WTC11 (cell line): ENCODE data around the gene IRGM. TPM values are rescaled to one million over a fixed set of nuclear protein-coding genes. Genes with fewer than 3 reads are reported as not detected.

ENCODE experiments used
- ATAC-seq: fragments of 200-7000 bp; cut with Tn5 transposase; 2 replicates; pipeline ENCODE4 v1.10.0; 2021; ENCODE audit warnings: mild to moderate bottlenecking, moderate library complexity
- CTCF ChIA-PET: fragments of 300-600 bp; sonication (Branson Sonifier 250); formaldehyde crosslinking; loops from one replicate; lab custom pipeline; 2021; ENCODE audit warnings: antibody characterized with exemption; lab: Charles Lee
- POLR2A ChIA-PET: fragments of 350-600 bp; sonication (Branson Sonifier 250); formaldehyde crosslinking; loops from one replicate; lab custom pipeline; 2021; ENCODE audit warnings: antibody characterized with exemption; lab: Charles Lee
- DNase-seq: peaks from one replicate; pipeline ENCODE4 v3.0.0; 2021; ENCODE audit warnings: low spot score
- H3K27ac Mint-ChIP-seq: 2 replicates; pipeline ENCODE4 v1.8.0; 2021; ENCODE audit warnings: mixed read lengths
- H3K27me3 Mint-ChIP-seq: 2 replicates; pipeline ENCODE4 v1.8.0; 2021; ENCODE audit warnings: low read depth, mild to moderate bottlenecking, moderate library complexity, mixed read lengths
- H3K36me3 Mint-ChIP-seq: 2 replicates; pipeline ENCODE4 v1.8.0; 2021; ENCODE audit warnings: mixed read lengths
- H3K4me1 Mint-ChIP-seq: 2 replicates; pipeline ENCODE4 v1.8.0; 2022; ENCODE audit warnings: mixed read lengths
- H3K4me3 Mint-ChIP-seq: 2 replicates; pipeline ENCODE4 v1.8.0; 2021; ENCODE audit warnings: mild to moderate bottlenecking, moderate library complexity, mixed read lengths
- H3K9me3 Mint-ChIP-seq: 2 replicates; pipeline ENCODE4 v1.8.0; 2021; ENCODE audit warnings: mixed read lengths
- CBFB ChIP-seq: sonication (generic); formaldehyde crosslinking; IDR thresholded peaks from 2 replicates; pipeline ENCODE4 v1.8.1; 2022; ENCODE audit warnings: mild to moderate bottlenecking, low read depth, missing genetic modification reagents
- ESRRA ChIP-seq: sonication (generic); formaldehyde crosslinking; IDR thresholded peaks from 2 replicates; pipeline ENCODE4 v1.8.1; 2022; ENCODE audit warnings: mild to moderate bottlenecking, missing genetic modification reagents, borderline replicate concordance
- ETV6 ChIP-seq: sonication (generic); formaldehyde crosslinking; IDR thresholded peaks from 2 replicates; pipeline ENCODE4 v1.8.1; 2022; ENCODE audit warnings: mild to moderate bottlenecking, missing genetic modification reagents
- FOXK1 ChIP-seq: sonication (generic); formaldehyde crosslinking; IDR thresholded peaks from 2 replicates; pipeline ENCODE4 v1.8.0; 2022; ENCODE audit warnings: mild to moderate bottlenecking, moderate library complexity, missing genetic modification reagents
- MYBL2 ChIP-seq: sonication (generic); formaldehyde crosslinking; IDR thresholded peaks from 2 replicates; pipeline ENCODE4 v1.8.1; 2023; ENCODE audit warnings: mild to moderate bottlenecking, moderate library complexity, missing genetic modification reagents
- NR1H2 ChIP-seq: sonication (generic); formaldehyde crosslinking; IDR thresholded peaks from 2 replicates; pipeline ENCODE4 v1.9.0; 2021; ENCODE audit warnings: mild to moderate bottlenecking, moderate library complexity, missing genetic modification reagents
- NR2C2 ChIP-seq: sonication (generic); formaldehyde crosslinking; IDR thresholded peaks from 2 replicates; pipeline ENCODE4 v1.8.0; 2022; ENCODE audit warnings: mild to moderate bottlenecking, missing genetic modification reagents
- RELA ChIP-seq: sonication (generic); formaldehyde crosslinking; IDR thresholded peaks from 2 replicates; pipeline ENCODE4 v1.8.1; 2022; ENCODE audit warnings: missing genetic modification reagents, mild to moderate bottlenecking, borderline replicate concordance
- SMAD4 ChIP-seq: sonication (generic); formaldehyde crosslinking; IDR thresholded peaks from 2 replicates; pipeline ENCODE4 v1.8.0; 2022; ENCODE audit warnings: mild to moderate bottlenecking, missing genetic modification reagents
- SP1 ChIP-seq: sonication (generic); formaldehyde crosslinking; conservative IDR thresholded peaks from 2 replicates; pipeline ENCODE4 v1.8.1; 2022; ENCODE audit warnings: missing genetic modification reagents
- ZNF138 ChIP-seq: sonication (generic); formaldehyde crosslinking; conservative IDR thresholded peaks from 2 replicates; pipeline ENCODE4 v1.8.1; 2022; ENCODE audit warnings: mild to moderate bottlenecking, moderate library complexity, missing genetic modification reagents
- ZNF263 ChIP-seq: sonication (generic); formaldehyde crosslinking; IDR thresholded peaks from 2 replicates; pipeline ENCODE4 v1.8.1; 2022; ENCODE audit warnings: low read depth, mild to moderate bottlenecking, moderate library complexity, missing genetic modification reagents
- total RNA-seq: library from RNA; stranded (reverse); gene quantifications from 3 replicates; pipeline ENCODE4 v1.2.3, GENCODE V29; 2021
- TF ChIP-seq, protein P1 (sequence below): fragments of 250-450 bp; sonication (Bioruptor Pico); IDR thresholded peaks from 2 replicates; pipeline ENCODE4 v1.9.0; 2021; ENCODE audit warnings: mild to moderate bottlenecking
- TF ChIP-seq, protein P2 (sequence below): sonication (generic); formaldehyde crosslinking; IDR thresholded peaks from 2 replicates; pipeline ENCODE4 v1.8.1; 2022; ENCODE audit warnings: mild to moderate bottlenecking, moderate library complexity, missing genetic modification reagents
- TF ChIP-seq, protein P3 (sequence below): sonication (generic); formaldehyde crosslinking; IDR thresholded peaks from 2 replicates; pipeline ENCODE4 v1.8.1; 2023; ENCODE audit warnings: mild to moderate bottlenecking, missing genetic modification reagents, borderline replicate concordance
- TF ChIP-seq, protein P4 (sequence below): sonication (generic); formaldehyde crosslinking; IDR thresholded peaks from 2 replicates; pipeline ENCODE4 v1.8.1; 2022; ENCODE audit warnings: low read depth, missing genetic modification reagents, borderline replicate concordance

Gene IRGM
- total RNA-seq, 1 experiment from 2014 or later = 0.31 TPM

DNA sequence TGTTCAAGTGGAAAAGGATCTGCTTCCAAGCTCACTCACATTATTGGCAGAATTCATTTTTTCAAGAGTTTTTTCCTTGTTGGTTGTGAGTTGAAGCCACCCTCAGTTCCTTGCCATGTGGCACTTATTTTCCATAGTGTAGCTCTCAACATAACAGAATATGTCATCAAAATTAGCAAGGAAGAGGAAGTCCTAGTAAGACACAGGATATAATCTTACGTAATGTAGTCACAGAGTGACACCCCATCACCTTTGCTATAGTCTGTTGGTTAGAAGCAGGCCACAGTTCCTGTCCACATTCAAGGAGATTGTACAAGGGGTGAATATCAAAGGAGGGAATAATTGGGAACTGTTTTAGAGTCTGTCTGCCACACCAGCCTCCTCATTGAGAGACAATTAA lies 15.7 kb downstream of the IRGM start (continued):
- TF ChIP-seq, protein P1, sequence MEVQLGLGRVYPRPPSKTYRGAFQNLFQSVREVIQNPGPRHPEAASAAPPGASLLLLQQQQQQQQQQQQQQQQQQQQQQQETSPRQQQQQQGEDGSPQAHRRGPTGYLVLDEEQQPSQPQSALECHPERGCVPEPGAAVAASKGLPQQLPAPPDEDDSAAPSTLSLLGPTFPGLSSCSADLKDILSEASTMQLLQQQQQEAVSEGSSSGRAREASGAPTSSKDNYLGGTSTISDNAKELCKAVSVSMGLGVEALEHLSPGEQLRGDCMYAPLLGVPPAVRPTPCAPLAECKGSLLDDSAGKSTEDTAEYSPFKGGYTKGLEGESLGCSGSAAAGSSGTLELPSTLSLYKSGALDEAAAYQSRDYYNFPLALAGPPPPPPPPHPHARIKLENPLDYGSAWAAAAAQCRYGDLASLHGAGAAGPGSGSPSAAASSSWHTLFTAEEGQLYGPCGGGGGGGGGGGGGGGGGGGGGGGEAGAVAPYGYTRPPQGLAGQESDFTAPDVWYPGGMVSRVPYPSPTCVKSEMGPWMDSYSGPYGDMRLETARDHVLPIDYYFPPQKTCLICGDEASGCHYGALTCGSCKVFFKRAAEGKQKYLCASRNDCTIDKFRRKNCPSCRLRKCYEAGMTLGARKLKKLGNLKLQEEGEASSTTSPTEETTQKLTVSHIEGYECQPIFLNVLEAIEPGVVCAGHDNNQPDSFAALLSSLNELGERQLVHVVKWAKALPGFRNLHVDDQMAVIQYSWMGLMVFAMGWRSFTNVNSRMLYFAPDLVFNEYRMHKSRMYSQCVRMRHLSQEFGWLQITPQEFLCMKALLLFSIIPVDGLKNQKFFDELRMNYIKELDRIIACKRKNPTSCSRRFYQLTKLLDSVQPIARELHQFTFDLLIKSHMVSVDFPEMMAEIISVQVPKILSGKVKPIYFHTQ (CRISPR knock-in tag) = no peak

DNA sequence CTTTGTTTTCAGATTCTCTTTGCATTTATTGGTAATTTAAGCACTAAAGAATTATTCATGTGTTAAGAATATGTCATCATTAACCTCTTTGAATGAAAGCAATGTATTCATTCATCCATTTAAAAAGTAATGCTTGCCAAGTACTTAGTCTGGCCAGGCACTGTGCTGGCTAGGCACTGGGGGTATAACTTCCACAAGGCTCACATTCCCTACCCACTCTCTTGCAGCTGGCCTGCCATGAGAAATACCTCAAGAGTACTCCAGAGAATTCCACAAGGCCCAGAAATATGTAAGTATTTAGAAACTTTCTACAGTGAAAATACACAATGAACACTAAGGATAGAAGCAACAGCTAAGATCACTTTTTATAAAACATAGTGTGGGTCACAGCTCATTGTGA lies 33.0 kb downstream of the IRGM start:
- ChIA-PET POLR2A (no interaction called here), CTCF (no interaction called here)
- TF ChIP-seq CBFB (CRISPR knock-in tag) = no peak
- TF ChIP-seq, protein P2, sequence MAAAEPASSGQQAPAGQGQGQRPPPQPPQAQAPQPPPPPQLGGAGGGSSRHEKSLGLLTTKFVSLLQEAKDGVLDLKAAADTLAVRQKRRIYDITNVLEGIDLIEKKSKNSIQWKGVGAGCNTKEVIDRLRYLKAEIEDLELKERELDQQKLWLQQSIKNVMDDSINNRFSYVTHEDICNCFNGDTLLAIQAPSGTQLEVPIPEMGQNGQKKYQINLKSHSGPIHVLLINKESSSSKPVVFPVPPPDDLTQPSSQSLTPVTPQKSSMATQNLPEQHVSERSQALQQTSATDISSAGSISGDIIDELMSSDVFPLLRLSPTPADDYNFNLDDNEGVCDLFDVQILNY = no peak
- no peak for TF ChIP-seq ZNF263
- TF ChIP-seq, protein P3, sequence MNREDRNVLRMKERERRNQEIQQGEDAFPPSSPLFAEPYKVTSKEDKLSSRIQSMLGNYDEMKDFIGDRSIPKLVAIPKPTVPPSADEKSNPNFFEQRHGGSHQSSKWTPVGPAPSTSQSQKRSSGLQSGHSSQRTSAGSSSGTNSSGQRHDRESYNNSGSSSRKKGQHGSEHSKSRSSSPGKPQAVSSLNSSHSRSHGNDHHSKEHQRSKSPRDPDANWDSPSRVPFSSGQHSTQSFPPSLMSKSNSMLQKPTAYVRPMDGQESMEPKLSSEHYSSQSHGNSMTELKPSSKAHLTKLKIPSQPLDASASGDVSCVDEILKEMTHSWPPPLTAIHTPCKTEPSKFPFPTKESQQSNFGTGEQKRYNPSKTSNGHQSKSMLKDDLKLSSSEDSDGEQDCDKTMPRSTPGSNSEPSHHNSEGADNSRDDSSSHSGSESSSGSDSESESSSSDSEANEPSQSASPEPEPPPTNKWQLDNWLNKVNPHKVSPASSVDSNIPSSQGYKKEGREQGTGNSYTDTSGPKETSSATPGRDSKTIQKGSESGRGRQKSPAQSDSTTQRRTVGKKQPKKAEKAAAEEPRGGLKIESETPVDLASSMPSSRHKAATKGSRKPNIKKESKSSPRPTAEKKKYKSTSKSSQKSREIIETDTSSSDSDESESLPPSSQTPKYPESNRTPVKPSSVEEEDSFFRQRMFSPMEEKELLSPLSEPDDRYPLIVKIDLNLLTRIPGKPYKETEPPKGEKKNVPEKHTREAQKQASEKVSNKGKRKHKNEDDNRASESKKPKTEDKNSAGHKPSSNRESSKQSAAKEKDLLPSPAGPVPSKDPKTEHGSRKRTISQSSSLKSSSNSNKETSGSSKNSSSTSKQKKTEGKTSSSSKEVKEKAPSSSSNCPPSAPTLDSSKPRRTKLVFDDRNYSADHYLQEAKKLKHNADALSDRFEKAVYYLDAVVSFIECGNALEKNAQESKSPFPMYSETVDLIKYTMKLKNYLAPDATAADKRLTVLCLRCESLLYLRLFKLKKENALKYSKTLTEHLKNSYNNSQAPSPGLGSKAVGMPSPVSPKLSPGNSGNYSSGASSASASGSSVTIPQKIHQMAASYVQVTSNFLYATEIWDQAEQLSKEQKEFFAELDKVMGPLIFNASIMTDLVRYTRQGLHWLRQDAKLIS = no peak
- no peak for TF ChIP-seq ZNF138 (CRISPR knock-in tag)
- no peak for TF ChIP-seq SP1
- no peak for TF ChIP-seq SMAD4
- TF ChIP-seq RELA (CRISPR knock-in tag) = no peak
- TF ChIP-seq FOXK1 (CRISPR knock-in tag) = no peak
- TF ChIP-seq NR2C2 (CRISPR knock-in tag) = no peak
- no peak for TF ChIP-seq MYBL2 (CRISPR knock-in tag)
- no peak for TF ChIP-seq ESRRA (CRISPR knock-in tag)
- TF ChIP-seq ETV6 (CRISPR knock-in tag) = no peak
- TF ChIP-seq, protein P4, sequence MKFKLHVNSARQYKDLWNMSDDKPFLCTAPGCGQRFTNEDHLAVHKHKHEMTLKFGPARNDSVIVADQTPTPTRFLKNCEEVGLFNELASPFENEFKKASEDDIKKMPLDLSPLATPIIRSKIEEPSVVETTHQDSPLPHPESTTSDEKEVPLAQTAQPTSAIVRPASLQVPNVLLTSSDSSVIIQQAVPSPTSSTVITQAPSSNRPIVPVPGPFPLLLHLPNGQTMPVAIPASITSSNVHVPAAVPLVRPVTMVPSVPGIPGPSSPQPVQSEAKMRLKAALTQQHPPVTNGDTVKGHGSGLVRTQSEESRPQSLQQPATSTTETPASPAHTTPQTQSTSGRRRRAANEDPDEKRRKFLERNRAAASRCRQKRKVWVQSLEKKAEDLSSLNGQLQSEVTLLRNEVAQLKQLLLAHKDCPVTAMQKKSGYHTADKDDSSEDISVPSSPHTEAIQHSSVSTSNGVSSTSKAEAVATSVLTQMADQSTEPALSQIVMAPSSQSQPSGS (CRISPR knock-in tag) = no peak
- TF ChIP-seq NR1H2 (CRISPR knock-in tag) = no peak
- ATAC-seq (no peak), DNase-seq (no peak)
- Mint-ChIP-seq H3K27me3 (peaks cover 10% of the 10 kb centered on the region), H3K36me3 (no peaks in the 10 kb centered on the region; the same call in 1 of the 2 replicates), H3K27ac (no peak overlapping the region), H3K4me1 (no peaks in the 10 kb centered on the region), H3K9me3 (peaks cover 81% of the 10 kb centered on the region), H3K4me3 (no peak overlapping the region)
